Small intestine (tissue), 7 donors: Measurements from ENCODE around the gene FANCM. TPM values are rescaled to one million over a fixed set of nuclear protein-coding genes. Genes with fewer than 3 reads are reported as not detected.
"Not testable (repeated sequence)": the region's sequence is repeated elsewhere in the genome, so short reads cannot be mapped to it uniquely, and the experiment has no call there.

Experiments used
- DNase-seq, 2 donors: peaks; one replicate each; pipeline versions ENCODE4 v3.0.0 to v3.0.0-alpha.2; 2013
- FAIRE-seq: peaks from 2 replicates; lab custom pipeline; 2012; peaks lifted over from hg19 to GRCh38; lab: Jason Lieb, UNC
- H3K27ac ChIP-seq, 3 donors: one replicate each; pipeline ENCODE4 v1.5.1; 2013; ENCODE audit warnings: low read length in 2 of 3, mild to moderate bottlenecking in 2 of 3, control low read depth in 1 of 3, inconsistent platforms in 1 of 3, low read depth in 1 of 3, moderate library complexity in 1 of 3
- H3K27me3 ChIP-seq, 3 donors: one replicate each; pipeline ENCODE4 v1.6.1; 2013; ENCODE audit warnings: low read length in 3 of 3, inconsistent platforms in 1 of 3; ENCODE audit not compliant: control insufficient read depth in 3 of 3, insufficient read depth in 3 of 3
- H3K36me3 ChIP-seq, 3 donors: one replicate each; pipeline ENCODE4 v1.6.1; 2013; ENCODE audit warnings: low read length in 3 of 3, inconsistent platforms in 1 of 3, low read depth in 1 of 3, mild to moderate bottlenecking in 1 of 3, moderate library complexity in 1 of 3; ENCODE audit not compliant: control insufficient read depth in 3 of 3, insufficient read depth in 2 of 3
- H3K4me1 ChIP-seq, 3 donors: one replicate each; pipeline ENCODE4 v1.6.1; 2013; ENCODE audit warnings: low read length in 2 of 3, inconsistent platforms in 1 of 3, low read depth in 1 of 3, mild to moderate bottlenecking in 1 of 3, moderate library complexity in 1 of 3; ENCODE audit not compliant: control insufficient read depth in 3 of 3, insufficient read depth in 2 of 3
- H3K4me3 ChIP-seq, 3 donors: one replicate each; pipeline ENCODE4 v1.5.1; 2013; ENCODE audit warnings: low read length in 3 of 3, control low read depth in 1 of 3, inconsistent platforms in 1 of 3, low read depth in 1 of 3, mild to moderate bottlenecking in 1 of 3, moderate library complexity in 1 of 3
- H3K9me3 ChIP-seq, 2 donors: one replicate each; pipeline ENCODE4 v1.6.1; 2013; ENCODE audit warnings: low read depth in 1 of 2, low read length in 1 of 2; ENCODE audit not compliant: control insufficient read depth in 2 of 2, insufficient read depth in 1 of 2
- WGBS, 3 donors: extraction: QIAGEN DNeasy Blood & Tissue Kit; methylation state at CpG; one replicate each; pipeline ENCODE4 v1.1.7; 2013; 5-methylcytosine and 5-hydroxymethylcytosine counted together
- polyA plus RNA-seq, 4 donors: library from polyadenylated mRNA; stranded (reverse) in 3 of 4; unstranded in 1 of 4; fragments of 200-250 nt in 3 of 4; fragments of 120-200 nt in 1 of 4; gene quantifications; one replicate each; pipeline versions ENCODE4 v1.2.1 to v1.2.3, GENCODE V29; 2013
- donor health status: healthy with polysubstance abuse.
- donor health status: control.
- donor health status: control.
- donor health status: Bipolar disorder and iron deficiency.
- donor health status: healthy.

The FANCM gene
- polyA plus RNA-seq, 4 donors, result 0.81 to 4.4 (median 2.1) TPM

DNA sequence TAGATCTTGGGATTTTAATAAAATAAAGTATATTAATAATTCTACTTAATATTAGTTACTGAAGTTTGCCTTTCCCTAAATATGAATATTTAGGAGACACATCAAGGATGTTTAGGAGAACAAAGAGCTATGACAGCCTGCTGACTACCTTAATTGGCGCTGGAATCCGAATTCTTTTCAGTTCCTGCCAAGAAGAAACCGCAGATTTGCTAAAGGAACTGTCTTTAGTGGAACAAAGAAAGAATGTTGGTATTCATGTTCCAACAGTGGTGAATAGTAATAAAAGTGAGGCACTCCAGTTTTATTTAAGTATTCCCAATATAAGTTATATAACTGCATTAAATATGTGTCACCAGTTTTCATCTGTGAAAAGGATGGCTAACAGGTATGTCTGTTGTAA, 62.8 kb downstream of the FANCM start:
- WGBS, 3 donors, result 88 to 96% (median 91%) methylated on average over 3 of the region's 3 CpGs
- no peak overlapping the region for H3K27ac ChIP-seq
- peaks cover 0 to 3% (median 2%) of the 10 kb centered on the region in 3 donors for H3K36me3 ChIP-seq
- H3K9me3 ChIP-seq, result no peaks in the 10 kb centered on the region
- no peaks in the 10 kb centered on the region for H3K4me1 ChIP-seq
- no peak overlapping the region for H3K4me3 ChIP-seq
- DNase-seq, result no peak
- no peaks in the 10 kb centered on the region for H3K27me3 ChIP-seq
- FAIRE-seq, result no peak

DNA sequence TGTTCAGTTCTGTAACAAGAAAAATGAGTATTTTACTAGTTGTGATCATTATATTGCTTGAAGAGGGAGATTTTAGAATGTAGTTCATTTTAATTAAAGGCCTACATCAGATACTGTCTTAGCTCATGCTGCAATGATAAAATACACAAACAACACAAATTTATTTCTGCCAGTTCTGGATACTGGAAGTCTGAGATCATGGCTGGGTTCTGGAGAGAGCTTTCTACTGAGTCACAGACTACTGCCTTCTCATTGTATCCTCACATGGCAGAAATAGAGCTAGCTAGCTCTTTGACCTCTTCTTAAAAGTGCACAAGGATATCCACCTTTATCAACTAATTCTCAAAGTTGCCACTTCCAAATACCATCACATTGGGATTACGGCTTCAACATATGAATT, 63.5 kb downstream of the FANCM start:
- H3K9me3 ChIP-seq, result no peaks in the 10 kb centered on the region
- H3K27ac ChIP-seq, result no peak overlapping the region
- H3K27me3 ChIP-seq, result no peaks in the 10 kb centered on the region
- peaks cover 0 to 3% (median 2%) of the 10 kb centered on the region in 3 donors for H3K36me3 ChIP-seq
- DNase-seq (no peak), FAIRE-seq (no peak)
- WGBS, 3 donors, result 97 to 100% (median 100%) methylated on average over 1 of the region's 1 CpG
- no peak overlapping the region for H3K4me3 ChIP-seq
- H3K4me1 ChIP-seq, result no peaks in the 10 kb centered on the region

DNA sequence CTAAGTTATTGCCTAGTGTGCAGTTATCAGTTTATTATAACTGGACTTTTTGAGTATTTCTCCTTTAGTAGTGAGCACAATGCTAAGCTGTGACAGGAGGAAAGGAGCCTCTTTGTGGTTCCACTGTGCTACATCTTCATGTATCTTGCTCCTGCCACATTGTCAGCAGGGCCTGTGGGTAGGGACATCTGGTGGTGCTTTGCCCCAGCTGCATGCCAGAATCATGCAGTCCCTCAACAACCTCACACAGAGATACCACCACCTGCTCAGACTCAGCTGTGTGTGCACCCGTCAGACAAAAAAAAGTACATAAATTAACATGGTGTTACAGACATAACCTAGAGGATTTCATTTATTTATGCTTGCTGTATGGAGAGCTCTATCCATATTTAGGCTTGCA, 66.2 kb downstream of the FANCM start:
- H3K9me3 ChIP-seq, result no peaks in the 10 kb centered on the region
- H3K36me3 ChIP-seq, result peaks cover 3 to 7% (median 6%) of the 10 kb centered on the region in 3 donors
- FAIRE-seq (no peak), DNase-seq (peak; percentile 5 to 11)
- no peaks in the 10 kb centered on the region for H3K27me3 ChIP-seq
- H3K4me1 ChIP-seq, result no peaks in the 10 kb centered on the region
- H3K4me3 ChIP-seq, result no peak overlapping the region
- no peak overlapping the region for H3K27ac ChIP-seq
- WGBS, 3 donors, result 50 to 68% (median 65%) methylated on average over 1 of the region's 1 CpG

DNA sequence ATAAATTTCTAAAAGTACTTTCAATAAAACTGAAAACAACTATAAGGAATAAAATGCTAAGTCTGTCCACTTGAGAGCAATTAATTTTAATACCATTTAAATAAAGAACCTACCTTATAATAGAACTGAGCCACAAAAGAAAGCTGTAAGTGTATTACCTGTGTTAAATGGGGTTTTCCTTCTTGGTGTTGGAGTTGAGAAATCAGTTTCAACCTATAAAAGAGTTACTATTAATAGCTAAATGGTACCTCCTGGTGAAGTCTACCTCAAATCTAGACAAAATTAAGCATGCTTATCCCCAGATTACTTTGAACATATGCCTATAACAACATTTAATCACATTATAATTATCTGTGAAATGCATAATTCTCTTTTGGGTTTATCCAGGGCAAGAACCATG, 68.5 kb downstream of the FANCM start:
- peaks cover 4 to 10% (median 8%) of the 10 kb centered on the region in 3 donors for H3K36me3 ChIP-seq
- no peak overlapping the region for H3K4me3 ChIP-seq
- DNase-seq, result no peak
- H3K4me1 ChIP-seq, result no peaks in the 10 kb centered on the region
- FAIRE-seq, result no peak
- H3K27me3 ChIP-seq, result no peaks in the 10 kb centered on the region
- no peak overlapping the region for H3K27ac ChIP-seq
- no peaks in the 10 kb centered on the region for H3K9me3 ChIP-seq

DNA sequence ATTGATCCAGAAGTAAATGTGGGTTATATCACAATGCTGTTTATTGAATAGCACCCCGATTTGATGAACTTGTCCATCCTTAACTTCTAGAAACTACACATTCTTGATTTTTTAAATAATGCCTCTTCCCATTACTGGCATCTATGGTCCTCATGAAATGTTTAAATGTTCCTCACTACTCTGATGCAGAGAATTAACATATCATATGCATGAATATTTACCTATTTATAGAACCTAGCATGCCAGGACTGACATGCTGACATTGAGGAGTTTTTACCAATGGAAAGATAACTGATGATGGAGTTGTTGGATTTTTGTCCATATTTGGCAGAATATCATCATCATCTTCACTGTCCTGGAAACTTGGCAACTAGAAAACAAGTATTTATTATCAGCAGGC, 74.4 kb downstream of the FANCM start:
- WGBS, 3 donors, result 96 to 97% (median 97%) methylated on average over 1 of the region's 1 CpG
- H3K27ac ChIP-seq, result no peak overlapping the region
- FAIRE-seq (no peak), DNase-seq (no peak)
- no peaks in the 10 kb centered on the region for H3K27me3 ChIP-seq
- no peaks in the 10 kb centered on the region for H3K4me1 ChIP-seq
- peaks cover 6 to 27% (median 7%) of the 10 kb centered on the region in 3 donors for H3K36me3 ChIP-seq
- peaks cover 0 to 8% of the 10 kb centered on the region in 2 donors for H3K9me3 ChIP-seq
- no peak overlapping the region for H3K4me3 ChIP-seq

DNA sequence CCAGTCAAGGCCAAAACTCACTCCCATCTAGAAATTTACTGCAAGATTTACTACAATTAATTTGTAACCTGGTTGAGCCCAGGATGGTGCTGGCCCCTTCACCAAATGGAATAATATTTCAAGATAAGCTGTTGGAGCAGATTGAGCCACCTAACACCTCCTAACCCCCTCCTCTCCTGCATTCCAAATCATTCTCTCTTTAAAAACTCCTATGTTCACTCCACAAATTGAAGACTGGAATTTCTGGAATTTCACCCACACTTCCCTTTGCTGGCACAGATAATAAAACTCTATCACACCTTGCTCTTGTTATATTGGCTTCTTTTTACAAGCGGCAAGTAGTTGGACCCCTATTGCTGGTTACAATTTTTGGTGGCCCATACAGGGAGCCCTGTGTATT, 75.6 kb downstream of the FANCM start:
- Histone ChIP-seq H3K27ac (no peak overlapping the region), H3K36me3 (peaks cover 6 to 31% (median 7%) of the 10 kb centered on the region in 3 donors), H3K9me3 (peaks cover 0 to 8% of the 10 kb centered on the region in 2 donors), H3K4me1 (no peaks in the 10 kb centered on the region), H3K4me3 (no peak overlapping the region), H3K27me3 (no peaks in the 10 kb centered on the region)
- no peak for DNase-seq
- 96 to 100% (median 100%) methylated on average over 1 of the region's 1 CpG for WGBS, 3 donors
- no peak for FAIRE-seq

DNA sequence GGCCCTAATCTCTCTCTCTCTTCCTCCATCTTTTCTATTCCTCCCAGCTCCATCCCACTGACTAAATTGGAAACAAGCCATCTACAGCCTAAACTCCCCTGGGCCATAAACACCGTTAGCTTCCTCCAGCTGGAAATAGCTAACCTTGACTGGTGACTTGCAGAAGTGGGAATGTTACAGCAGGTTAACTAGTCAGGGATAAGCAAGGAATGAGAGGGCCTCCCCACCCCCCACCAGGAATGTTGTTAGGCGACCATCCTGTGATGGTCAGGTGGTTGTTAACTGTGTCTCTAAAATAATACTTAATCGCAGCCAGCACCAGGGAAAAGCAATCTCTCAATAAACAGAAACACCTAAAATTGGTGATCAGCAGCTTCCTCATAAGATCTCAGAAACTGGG, 76.5 kb downstream of the FANCM start:
- DNase-seq (no peak), FAIRE-seq (no peak)
- Histone ChIP-seq H3K27ac (no peak overlapping the region), H3K4me3 (no peak overlapping the region), H3K27me3 (no peaks in the 10 kb centered on the region), H3K36me3 (peaks cover 3 to 30% (median 4%) of the 10 kb centered on the region in 3 donors), H3K4me1 (no peaks in the 10 kb centered on the region), H3K9me3 (peaks cover 0 to 8% of the 10 kb centered on the region in 2 donors)
- 84 to 88% (median 88%) methylated on average over 3 of the region's 3 CpGs for WGBS, 3 donors

DNA sequence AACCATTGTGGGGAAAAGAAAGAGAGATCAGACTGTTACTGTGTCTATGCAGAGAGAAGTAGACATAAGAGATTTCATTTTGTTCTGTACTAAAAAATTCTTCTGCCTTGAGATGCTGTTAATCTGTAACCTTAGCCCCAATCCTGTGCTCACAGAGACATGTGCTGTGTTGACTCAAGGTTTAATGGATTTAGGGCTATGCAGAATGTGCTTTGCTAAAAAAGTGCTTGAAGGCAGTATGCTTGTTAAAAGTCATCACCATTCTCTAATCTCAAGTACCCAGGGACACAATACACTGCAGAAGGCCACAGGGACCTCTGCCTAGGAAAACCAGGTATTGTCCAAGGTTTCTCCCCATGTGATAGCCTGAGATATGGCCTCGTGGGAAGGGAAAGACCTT, 78.0 kb downstream of the FANCM start:
- not testable (repeated sequence) for H3K4me3 ChIP-seq, FAIRE-seq, H3K4me1 ChIP-seq, DNase-seq, H3K27ac ChIP-seq, H3K27me3 ChIP-seq, H3K9me3 ChIP-seq
- 75 to 88% (median 82%) methylated on average over 1 of the region's 1 CpG for WGBS, 3 donors
- peaks cover 3 to 28% (median 4%) of the 10 kb centered on the region in 3 donors for H3K36me3 ChIP-seq

DNA sequence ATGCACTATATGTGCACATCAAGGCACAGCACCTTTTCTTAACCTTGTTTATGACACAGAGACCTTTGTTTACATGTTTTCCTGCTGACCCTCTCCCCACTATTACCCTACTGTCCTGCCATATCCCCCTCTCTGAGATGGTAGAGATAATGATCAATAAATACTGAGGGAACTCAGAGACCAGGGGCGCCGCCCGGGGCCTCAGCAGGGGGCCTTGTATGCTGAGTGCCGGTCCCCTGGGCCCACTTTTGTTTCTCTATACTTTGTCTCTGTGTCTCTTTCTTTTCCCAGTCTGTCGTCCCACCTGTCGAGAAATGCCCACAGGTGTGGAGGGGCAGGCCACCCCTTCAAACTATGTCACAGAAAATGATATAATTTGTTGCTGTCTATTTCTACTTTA, 78.6 kb downstream of the FANCM start:
- not testable (repeated sequence) for DNase-seq, H3K27me3 ChIP-seq, H3K4me3 ChIP-seq, H3K4me1 ChIP-seq, H3K9me3 ChIP-seq, FAIRE-seq, H3K27ac ChIP-seq
- peaks cover 1 to 26% (median 2%) of the 10 kb centered on the region in 3 donors for H3K36me3 ChIP-seq
- WGBS, 3 donors, result 93 to 98% (median 95%) methylated on average over 6 of the region's 6 CpGs
